ENCODE measurements around the gene PIK3AP1. TPM values are rescaled to one million over a fixed set of nuclear protein-coding genes. Genes with fewer than 3 reads are reported as not detected.

Gene PIK3AP1
- total and polyA plus RNA-seq, 2 of the 8 experiments (the other 6 are each of a cell fraction or from before 2014, with no cell fraction given) = 1.9 to 4.5 TPM

- Histone ChIP-seq H4K5ac (ENCODE audit: insufficient read length, low read depth, low read length) (no peak overlapping the region), H2AK5ac (ENCODE audit: low read depth, low read length) (no peak overlapping the region), H3K56ac (replicated peaks; ENCODE audit: insufficient read length, low read depth, low read length) (no peak overlapping the region), H3K4me3 (ENCODE audit: extremely low read depth in 1 of 4, insufficient read depth in 2 of 4, low read depth in 3 of 4, low read length in 4 of 4) (no peak overlapping the region), H3K23ac (ENCODE audit: insufficient read length) (no peak overlapping the region), H3K14ac (ENCODE audit: insufficient read length) (no peak overlapping the region), H2BK20ac (ENCODE audit: low read length) (no peak overlapping the region), H3K27ac (ENCODE audit: low read depth, low read length) (no peak overlapping the region), H4K91ac (replicated peaks; ENCODE audit: insufficient read length, low read length) (no peak overlapping the region), H2AFZ (ENCODE audit: low read length) (no peak overlapping the region), H3K9ac (replicated peaks in 1 of 4; ENCODE audit: extremely low read depth in 1 of 4, low read depth in 3 of 4, low read length in 3 of 4) (no peak overlapping the region), H2BK15ac (ENCODE audit: low read length) (no peak overlapping the region), H3K36me3 (ENCODE audit: control insufficient read depth in 2 of 4, insufficient read depth in 4 of 4, low read length in 3 of 4) (no peaks in the 10 kb centered on the region; a peak in 1 of 8 replicates), H3K18ac (ENCODE audit: extremely low read depth, low read length) (no peak overlapping the region), H4K20me1 (replicated peaks in 1 of 2; ENCODE audit: control insufficient read depth in 1 of 2, insufficient read depth in 2 of 2, low read length in 2 of 2) (no peaks in the 10 kb centered on the region), H3K27me3 (replicated peaks in 1 of 4; ENCODE audit: control insufficient read depth in 3 of 4, extremely low read depth in 1 of 4, insufficient read depth in 3 of 4, low read length in 3 of 4) (no peaks in the 10 kb centered on the region), H2BK12ac (ENCODE audit: low read depth, low read length) (no peak overlapping the region), H3K4ac (replicated peaks; ENCODE audit: insufficient read length, low read depth, low read length) (no peak overlapping the region), H3K79me1 (ENCODE audit: low read depth, low read length) (no peaks in the 10 kb centered on the region), H3K23me2 (ENCODE audit: low read depth, low read length) (no peaks in the 10 kb centered on the region), H4K8ac (ENCODE audit: extremely low read depth, insufficient read depth, low read length) (no peak overlapping the region), H2BK5ac (ENCODE audit: low read depth, low read length) (no peak overlapping the region), H3K79me2 (ENCODE audit: control insufficient read depth in 1 of 2, insufficient read depth in 2 of 2, low read length in 2 of 2) (no peaks in the 10 kb centered on the region), H3K9me3 (ENCODE audit: insufficient read depth in 2 of 2, low read depth in 1 of 2, low read length in 1 of 2) (peaks cover 23% of the 10 kb centered on the region in 2 experiments), H3K4me1 (replicated peaks in 1 of 4; ENCODE audit: control insufficient read depth in 3 of 4, insufficient read depth in 4 of 4, low read length in 3 of 4) (no peaks in the 10 kb centered on the region), H2BK120ac (replicated peaks; ENCODE audit: low read depth, low read length) (no peak overlapping the region), H3K4me2 (ENCODE audit: insufficient read depth in 1 of 2, low read depth in 2 of 2, low read length in 2 of 2) (no peak overlapping the region)
- DNase-seq (ENCODE audit: low read depth in 1 of 2, low spot score in 2 of 2) = no peak
- ChIA-PET POLR2A (ENCODE audit: partially characterized antibody) (no interaction called here), CTCF (ENCODE audit: partially characterized antibody) (no interaction called here)
- FAIRE-seq = no peak
- 91% methylated on average over 2 of the region's 2 CpGs; no CpG with 5 or more reads in 1 of the 2 experiments for WGBS, 2 experiments (ENCODE audit: extremely low coverage in 1 of 2, insufficient coverage in 1 of 2, insufficient read length in 1 of 2, insufficient replicate concordance in 2 of 2, low coverage in 1 of 2, low lambda C conversion rate in 2 of 2, missing lambda C conversion rate in 1 of 2)
- TF ChIP-seq HDAC6 (IDR thresholded peaks at IDR 0.05; ENCODE audit: low read depth, low read length) = no peak
- no peak for TF ChIP-seq KDM4A (IDR thresholded peaks at IDR 0.05; ENCODE audit: low read depth, low read length, severe bottlenecking)
- no peak for TF ChIP-seq POU5F1 (IDR thresholded peaks at IDR 0.05; ENCODE audit: low read depth, low read length)
- no peak for TF ChIP-seq ASH2L (IDR thresholded peaks at IDR 0.05; ENCODE audit: low read length)
- no peak for TF ChIP-seq CHD1 (IDR thresholded peaks at IDR 0.05; ENCODE audit: low read depth, low read length)
- no peak for TF ChIP-seq FOSL1 (IDR thresholded peaks at IDR 0.05; ENCODE audit: insufficient read depth, low read depth, low read length)
- no peak for TF ChIP-seq BACH1 (IDR thresholded peaks at IDR 0.05; ENCODE audit: low read length)
- TF ChIP-seq EZH2 (IDR thresholded peaks at IDR 0.05; ENCODE audit: low read depth, low read length, severe bottlenecking) = no peak
- TF ChIP-seq CBX5 (IDR thresholded peaks at IDR 0.05; ENCODE audit: low read depth, low read length) = no peak
- TF ChIP-seq YY1 (IDR thresholded peaks at IDR 0.05; ENCODE audit: low read depth, low read length) = no peak
- TF ChIP-seq CTBP2 (IDR thresholded peaks at IDR 0.05; ENCODE audit: borderline replicate concordance, insufficient read depth, insufficient read length, low read length) = no peak
Observed at GRCh38 chr10:96767611-96768010, 47.3 kb upstream of the PIK3AP1 start.

Measured in H1 (cell line).